IPS DF 6.9 (cell line): ENCODE results near the gene C3orf80.
"Not testable (repeated sequence)": the region's sequence is repeated elsewhere in the genome, so short reads cannot be mapped to it uniquely, and the experiment has no call there.

ENCODE experiments used
- DNase-seq: peaks from one replicate; pipeline ENCODE4 v3.0.0-alpha.2; 2013; ENCODE audit warnings: low read depth, low spot score
- H3K27ac ChIP-seq: one replicate; pipeline ENCODE4 v1.5.1; 2013; ENCODE audit warnings: low read length, control low read depth
- H3K27me3 ChIP-seq: 2 replicates; pipeline ENCODE4 v1.6.1; 2013; ENCODE audit warnings: mild to moderate bottlenecking, low read length; ENCODE audit not compliant: control insufficient read depth, insufficient read depth
- H3K36me3 ChIP-seq: 2 replicates; pipeline ENCODE4 v1.6.1; 2013; ENCODE audit warnings: low read length; ENCODE audit not compliant: control insufficient read depth, insufficient read depth
- H3K4me1 ChIP-seq: 2 replicates; pipeline ENCODE4 v1.6.1; 2013; ENCODE audit warnings: low read length; ENCODE audit not compliant: control insufficient read depth, insufficient read depth
- H3K4me3 ChIP-seq: 2 replicates; pipeline ENCODE4 v1.5.1; 2013; ENCODE audit warnings: mild to moderate bottlenecking, low read length
- H3K9me3 ChIP-seq: 2 replicates; pipeline ENCODE4 v1.6.1; 2013; ENCODE audit warnings: low read length, inconsistent platforms; ENCODE audit not compliant: control insufficient read depth, insufficient read depth
- WGBS: extraction: QIAGEN DNeasy Blood & Tissue Kit; methylation state at CpG from one replicate; pipeline ENCODE4 v1.1.7; 2013; ENCODE audit warnings: mixed read lengths, missing lambda C conversion rate; ENCODE audit not compliant: insufficient read length, insufficient coverage; 5-methylcytosine and 5-hydroxymethylcytosine counted together

The C3orf80 gene

GRCh38 chr3:160225176-160226025, at the start of gene C3orf80:
Gene C3orf80 (plus strand): TSS chr3:160225422. CDS start chr3:160225636, 214 bp downstream.
- WGBS, result no CpG with 5 or more reads among the region's 104 CpGs
- Histone ChIP-seq H3K4me3 (peak within 1 kb of the TSS; percentile 37; the same call in 1 of the 2 replicates), H3K9me3 (no peaks in the 10 kb centered on the region), H3K36me3 (no peaks in the 10 kb centered on the region), H3K4me1 (no peaks in the 10 kb centered on the region), H3K27ac (no peak within 1 kb of the TSS), H3K27me3 (peaks cover 23% of the 10 kb centered on the region)
- DNase-seq, result no peak

DNA sequence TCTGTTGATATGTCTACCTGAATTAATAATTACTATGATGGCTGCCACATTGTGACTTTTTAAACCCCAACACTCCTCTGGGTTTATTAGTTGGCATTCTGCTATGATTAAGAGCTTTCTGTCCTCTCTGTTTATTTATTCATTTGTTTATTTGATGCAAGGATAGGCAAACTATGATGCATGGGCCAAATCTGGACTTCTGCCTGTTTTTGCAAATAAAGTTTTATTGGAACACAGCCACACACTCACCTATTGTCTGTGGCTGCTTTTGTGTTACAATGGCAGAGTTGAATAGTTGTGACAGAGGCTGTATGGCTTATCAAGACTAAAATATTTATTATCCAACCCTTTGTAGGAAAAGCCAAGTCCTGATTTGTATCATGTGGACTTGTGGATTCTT, 48.3 kb upstream of the C3orf80 start:
- Histone ChIP-seq H3K4me1 (no peaks in the 10 kb centered on the region), H3K36me3 (no peaks in the 10 kb centered on the region), H3K27me3 (no peaks in the 10 kb centered on the region)

DNA sequence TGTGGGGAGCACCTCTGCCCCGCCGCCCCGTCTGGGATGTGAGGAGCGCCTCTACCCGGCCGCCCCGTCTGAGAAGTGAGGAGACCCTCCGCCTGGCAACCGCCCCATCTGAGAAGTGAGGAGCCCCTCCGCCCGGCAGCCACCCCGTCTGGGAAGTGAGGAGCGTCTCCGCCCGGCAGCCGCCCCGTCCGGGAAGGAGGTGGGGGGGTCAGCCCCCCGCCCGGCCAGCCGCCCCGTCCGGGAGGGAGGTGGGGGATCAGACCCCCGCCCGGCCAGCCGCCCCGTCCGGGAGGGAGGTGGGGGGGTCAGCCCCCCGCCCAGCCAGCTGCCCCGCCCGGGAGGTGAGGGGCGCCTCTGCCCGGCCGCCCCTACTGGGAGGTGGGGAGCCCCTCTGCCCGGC, 46.6 kb upstream of the C3orf80 start:
- H3K4me1 ChIP-seq, H3K27ac ChIP-seq, H3K9me3 ChIP-seq, H3K4me3 ChIP-seq, H3K36me3 ChIP-seq, H3K27me3 ChIP-seq, DNase-seq: not testable (repeated sequence)
- WGBS, result no CpG with 5 or more reads among the region's 35 CpGs

More for the DNA sequence above, 48.3 kb upstream of the C3orf80 start:
- DNase-seq, result no peak
- Histone ChIP-seq H3K4me3 (no peak overlapping the region), H3K27ac (no peak overlapping the region), H3K9me3 (no peaks in the 10 kb centered on the region)

GRCh38 chr3:160179403-160179802, 45.8 kb upstream of the C3orf80 start:
- not testable (repeated sequence) for H3K27ac ChIP-seq, H3K27me3 ChIP-seq, H3K4me1 ChIP-seq, H3K4me3 ChIP-seq, H3K36me3 ChIP-seq, H3K9me3 ChIP-seq, DNase-seq
- no CpG with 5 or more reads among the region's 4 CpGs for WGBS

DNA sequence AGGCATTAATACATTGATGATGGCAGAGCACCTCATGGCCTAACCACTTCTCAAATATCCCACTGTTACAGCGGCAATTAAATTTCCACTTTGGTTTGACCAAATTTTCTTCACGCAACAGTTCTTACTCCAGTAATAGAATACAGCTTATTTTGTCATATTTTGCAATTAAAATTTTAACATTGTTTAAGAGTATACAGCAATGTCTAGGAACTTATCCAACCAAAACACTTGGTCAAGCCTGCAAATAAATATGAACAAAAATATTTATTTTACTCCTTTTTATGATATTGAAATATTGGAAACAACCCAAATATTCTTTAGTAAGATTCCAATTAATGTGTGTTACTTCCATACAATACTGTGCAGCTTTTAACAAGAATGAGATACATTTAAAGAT, 45.3 kb upstream of the C3orf80 start:
- Histone ChIP-seq H3K36me3 (no peaks in the 10 kb centered on the region), H3K4me3 (no peak overlapping the region), H3K27me3 (no peaks in the 10 kb centered on the region), H3K9me3 (no peaks in the 10 kb centered on the region), H3K4me1 (no peaks in the 10 kb centered on the region), H3K27ac (no peak overlapping the region)
- no peak for DNase-seq
- no CpG with 5 or more reads among the region's 2 CpGs for WGBS

DNA sequence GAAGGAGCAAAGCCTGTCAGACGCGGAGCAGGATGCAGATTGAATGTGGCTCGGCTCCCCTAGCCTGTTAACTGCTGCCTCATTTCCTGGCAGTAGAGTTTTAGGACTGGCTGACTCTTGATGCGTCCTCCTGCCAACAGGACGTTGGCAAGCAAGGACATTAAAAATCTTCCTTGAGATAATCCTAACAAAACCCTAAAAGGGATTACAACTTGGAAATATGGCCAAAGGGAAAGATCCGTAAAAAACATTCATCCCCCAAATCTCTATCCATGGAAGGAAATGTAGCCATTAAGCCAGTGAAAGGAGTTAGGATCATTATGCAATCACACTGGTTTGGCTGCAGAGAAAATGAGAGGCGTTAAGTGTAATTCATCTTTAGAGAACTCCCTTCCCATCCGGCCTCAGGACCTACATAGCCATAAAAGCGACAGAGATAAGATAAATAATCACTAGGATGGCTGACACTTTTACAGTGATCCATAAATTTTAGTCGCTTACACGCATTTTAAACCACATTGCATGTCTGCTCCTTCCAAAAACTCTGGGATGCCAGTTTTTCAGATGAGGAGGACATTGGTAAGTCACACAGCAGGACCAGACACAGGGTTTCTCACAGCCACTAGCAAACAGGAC, 44.5 kb upstream of the C3orf80 start:
- Histone ChIP-seq H3K36me3 (no peaks in the 10 kb centered on the region), H3K27ac (no peak overlapping the region), H3K4me1 (no peaks in the 10 kb centered on the region), H3K9me3 (no peaks in the 10 kb centered on the region), H3K4me3 (no peak overlapping the region), H3K27me3 (no peaks in the 10 kb centered on the region)
- no CpG with 5 or more reads among the region's 11 CpGs for WGBS
- DNase-seq, result no peak

DNA sequence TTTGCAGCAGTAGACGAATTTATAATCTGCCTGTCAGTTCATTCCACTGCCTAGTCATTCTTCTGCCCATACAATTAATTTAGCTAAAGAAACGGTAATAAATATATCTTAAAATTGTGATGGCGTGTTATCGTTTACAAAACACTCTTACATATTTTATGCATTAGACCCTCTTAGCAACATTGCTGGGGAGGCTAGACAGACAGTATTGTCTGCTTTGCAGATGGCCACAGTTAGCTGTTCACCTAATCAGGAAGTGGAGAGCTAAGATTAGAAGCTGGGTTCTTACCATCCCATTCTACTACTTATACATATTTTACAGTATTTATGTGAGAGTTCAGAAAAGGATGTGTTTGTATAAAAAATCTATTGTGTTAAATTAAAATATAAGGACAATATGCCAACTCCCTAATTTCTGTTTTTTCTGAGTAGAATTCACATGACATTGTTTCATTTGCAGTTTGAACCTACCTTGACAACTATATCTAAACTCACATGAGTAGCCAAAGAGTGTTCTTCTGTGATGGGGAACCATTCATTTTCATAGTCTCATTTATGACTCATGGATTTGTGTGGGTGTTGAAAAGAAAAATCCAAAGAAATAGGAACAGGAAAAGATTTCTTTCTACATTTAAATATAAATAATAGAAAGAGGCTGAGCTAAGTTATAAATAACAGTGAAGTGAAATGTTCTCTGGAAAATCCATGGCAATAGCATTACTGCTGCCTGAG, 41.7 kb upstream of the C3orf80 start:
- Histone ChIP-seq H3K36me3 (no peaks in the 10 kb centered on the region), H3K27ac (no peak overlapping the region), H3K9me3 (no peaks in the 10 kb centered on the region), H3K4me3 (no peak overlapping the region), H3K4me1 (no peaks in the 10 kb centered on the region), H3K27me3 (no peaks in the 10 kb centered on the region)
- DNase-seq, result no peak
- WGBS, result no CpG with 5 or more reads among the region's 4 CpGs

GRCh38 chr3:160184655-160185054, 40.6 kb upstream of the C3orf80 start:
- Histone ChIP-seq H3K4me1 (no peaks in the 10 kb centered on the region), H3K27me3 (no peaks in the 10 kb centered on the region), H3K27ac (no peak overlapping the region), H3K36me3 (no peaks in the 10 kb centered on the region), H3K4me3 (no peak overlapping the region), H3K9me3 (no peaks in the 10 kb centered on the region)
- no CpG with 5 or more reads among the region's 3 CpGs for WGBS
- DNase-seq, result no peak

DNA sequence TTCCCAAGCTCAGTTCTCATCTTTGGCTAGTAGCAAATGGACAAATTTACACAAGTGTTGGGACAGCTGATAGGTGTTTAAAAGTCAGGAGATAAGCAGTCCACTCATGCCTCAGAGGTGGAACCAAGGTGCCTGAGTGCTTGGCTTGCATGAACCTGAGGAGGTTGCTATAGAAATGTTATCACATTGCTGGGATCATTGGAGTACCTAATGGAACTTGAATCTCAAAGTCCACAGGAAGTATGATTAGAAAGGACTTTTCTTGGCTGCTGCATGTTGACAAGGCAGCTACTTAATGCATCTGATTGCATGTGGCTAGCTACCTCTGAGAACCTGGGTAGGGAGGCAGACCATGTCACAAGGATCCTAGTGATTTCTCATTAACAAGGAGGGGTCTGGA, 39.5 kb upstream of the C3orf80 start:
- Histone ChIP-seq H3K4me1 (no peaks in the 10 kb centered on the region), H3K4me3 (no peak overlapping the region)
- DNase-seq, result no peak

GRCh38 chr3:160187288-160187687, 37.9 kb upstream of the C3orf80 start:
- no peaks in the 10 kb centered on the region for H3K27me3 ChIP-seq

More for the DNA sequence above, 39.5 kb upstream of the C3orf80 start:
- Histone ChIP-seq H3K36me3 (no peaks in the 10 kb centered on the region), H3K9me3 (no peaks in the 10 kb centered on the region), H3K27ac (no peak overlapping the region), H3K27me3 (no peaks in the 10 kb centered on the region)

More at GRCh38 chr3:160187288-160187687, 37.9 kb upstream of the C3orf80 start:
- Histone ChIP-seq H3K9me3 (no peaks in the 10 kb centered on the region), H3K27ac (no peak overlapping the region), H3K36me3 (no peaks in the 10 kb centered on the region), H3K4me3 (no peak overlapping the region), H3K4me1 (no peaks in the 10 kb centered on the region)
- DNase-seq, result no peak
- WGBS, result no CpG with 5 or more reads among the region's 2 CpGs
